ENCODE data around the gene KBTBD4. TPM values are rescaled to one million over a fixed set of nuclear protein-coding genes. Genes with fewer than 3 reads are reported as not detected.

The KBTBD4 gene
- total RNA-seq, 1 experiment from 2014 or later: 15.9 TPM

DNA sequence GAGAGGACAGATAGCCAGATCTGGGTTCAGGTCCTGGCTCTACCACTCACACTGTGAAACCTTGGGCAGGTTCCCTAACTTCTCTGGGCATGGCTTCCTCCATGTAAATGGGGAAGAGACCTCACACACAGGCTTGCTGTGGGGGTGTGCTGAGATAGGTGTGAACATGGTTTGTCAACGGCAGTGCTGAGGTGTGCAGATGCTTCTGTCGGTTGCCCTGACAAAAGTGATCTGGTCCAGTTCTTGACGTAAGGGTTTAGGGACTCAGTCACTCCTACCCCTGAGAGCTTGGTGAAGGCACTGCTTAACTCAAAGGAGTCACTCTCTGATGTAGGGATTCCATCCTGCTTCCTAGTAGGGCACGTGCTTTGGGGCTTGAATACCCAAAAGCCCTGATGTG is 13.5 kb upstream of the KBTBD4 start:
- H2BK20ac ChIP-seq (ENCODE audit: low read depth, low read length, poor library complexity, severe bottlenecking): no peak overlapping the region
- peaks cover 41% of the 10 kb centered on the region for H3K27me3 Mint-ChIP-seq (ENCODE audit: low read depth)
- H3K56ac ChIP-seq (ENCODE audit: insufficient read length, low read depth, low read length): no peak overlapping the region
- H3K4me1 ChIP-seq (ENCODE audit: insufficient read depth, low read length): no peaks in the 10 kb centered on the region
- no CpG with 5 or more reads among the region's 4 CpGs for WGBS (ENCODE audit: extremely low coverage, insufficient read length, low lambda C conversion rate)
- H3T11ph ChIP-seq (ENCODE audit: low read length): no peak overlapping the region
- H3K27me3 ChIP-seq (ENCODE audit: insufficient read depth, low read length): peaks cover 10% of the 10 kb centered on the region; the same call in 1 of the 2 replicates
- no peaks in the 10 kb centered on the region for H3K79me2 ChIP-seq (ENCODE audit: insufficient read depth, low read length)
- H3K4me2 ChIP-seq (ENCODE audit: insufficient read depth, insufficient read length, low read length): no peak overlapping the region
- H4K8ac ChIP-seq (replicated peaks; ENCODE audit: insufficient read length, low read depth, low read length): no peak overlapping the region
- no peak overlapping the region for H4K91ac ChIP-seq (ENCODE audit: insufficient read length, low read depth, low read length)
- H3K79me1 ChIP-seq (ENCODE audit: insufficient read depth, low read depth, low read length, poor library complexity, severe bottlenecking): no peaks in the 10 kb centered on the region
- H3K23me2 ChIP-seq (ENCODE audit: insufficient read length, low read depth, low read length, poor library complexity, severe bottlenecking): peaks cover 13% of the 10 kb centered on the region
- peak overlapping the region in 1 of 3 experiments; percentile 74; a peak in 1 of 7 replicates for H3K27ac Mint-ChIP-seq
- no peak overlapping the region for H3K9ac ChIP-seq (ENCODE audit: extremely low read depth, insufficient read length, low read length)
- H4K5ac ChIP-seq (ENCODE audit: insufficient read length, low read depth, low read length): no peak overlapping the region
- no peaks in the 10 kb centered on the region for H3K36me3 Mint-ChIP-seq (ENCODE audit: insufficient read depth in 1 of 3, low read depth in 3 of 3)
- H2BK12ac ChIP-seq (ENCODE audit: insufficient read length, low read depth, low read length): no peak overlapping the region
- peaks cover 14 to 22% of the 10 kb centered on the region in 2 experiments for H3K4me1 Mint-ChIP-seq
- no peaks in the 10 kb centered on the region for H3K9me3 ChIP-seq (ENCODE audit: control insufficient read depth, low read depth, low read length)
- H2AFZ ChIP-seq (ENCODE audit: low read length): no peak overlapping the region
- H3K9me3 Mint-ChIP-seq: no peaks in the 10 kb centered on the region; a peak in 1 of 5 replicates
- no peak for DNase-seq
- no peak overlapping the region for H2AK5ac ChIP-seq (ENCODE audit: insufficient read length, low read length)
- H2BK15ac ChIP-seq (ENCODE audit: low read depth, low read length): no peak overlapping the region
- peak overlapping the region in 1 of 2 experiments; percentile 93; a peak in 3 of 5 replicates for H3K4me3 Mint-ChIP-seq
- no peak overlapping the region for H3K23ac ChIP-seq (ENCODE audit: insufficient read length, low read depth, low read length)
- no peaks in the 10 kb centered on the region for H4K20me1 ChIP-seq (ENCODE audit: control insufficient read depth, insufficient read depth, insufficient read length)
- no peak overlapping the region for H3K4ac ChIP-seq (ENCODE audit: low read depth, low read length)
- H2BK120ac ChIP-seq (ENCODE audit: low read depth, low read length, poor library complexity, severe bottlenecking): no peak overlapping the region
- no peak overlapping the region for H2BK5ac ChIP-seq (ENCODE audit: insufficient read length, low read length)
- H3K27ac ChIP-seq (ENCODE audit: insufficient read length, low read depth, low read length): no peak overlapping the region
- TF ChIP-seq, protein P1, sequence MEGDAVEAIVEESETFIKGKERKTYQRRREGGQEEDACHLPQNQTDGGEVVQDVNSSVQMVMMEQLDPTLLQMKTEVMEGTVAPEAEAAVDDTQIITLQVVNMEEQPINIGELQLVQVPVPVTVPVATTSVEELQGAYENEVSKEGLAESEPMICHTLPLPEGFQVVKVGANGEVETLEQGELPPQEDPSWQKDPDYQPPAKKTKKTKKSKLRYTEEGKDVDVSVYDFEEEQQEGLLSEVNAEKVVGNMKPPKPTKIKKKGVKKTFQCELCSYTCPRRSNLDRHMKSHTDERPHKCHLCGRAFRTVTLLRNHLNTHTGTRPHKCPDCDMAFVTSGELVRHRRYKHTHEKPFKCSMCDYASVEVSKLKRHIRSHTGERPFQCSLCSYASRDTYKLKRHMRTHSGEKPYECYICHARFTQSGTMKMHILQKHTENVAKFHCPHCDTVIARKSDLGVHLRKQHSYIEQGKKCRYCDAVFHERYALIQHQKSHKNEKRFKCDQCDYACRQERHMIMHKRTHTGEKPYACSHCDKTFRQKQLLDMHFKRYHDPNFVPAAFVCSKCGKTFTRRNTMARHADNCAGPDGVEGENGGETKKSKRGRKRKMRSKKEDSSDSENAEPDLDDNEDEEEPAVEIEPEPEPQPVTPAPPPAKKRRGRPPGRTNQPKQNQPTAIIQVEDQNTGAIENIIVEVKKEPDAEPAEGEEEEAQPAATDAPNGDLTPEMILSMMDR (conservative IDR thresholded peaks at IDR 0.05): no peak
- H3K18ac ChIP-seq (ENCODE audit: insufficient read length, low read depth, low read length): no peak overlapping the region
- H3K14ac ChIP-seq (ENCODE audit: insufficient read depth, low read length): no peak overlapping the region
